Endothelial cell of umbilical vein (primary cell): ENCODE measurements around the gene OR10G2. TPM values are rescaled to one million over a fixed set of nuclear protein-coding genes. Genes with fewer than 3 reads are reported as not detected.

Experiments used
- BruUV-seq: library from RNA; stranded (reverse); fragments of 400-500 nt; replicated peaks from 2 replicates; lab custom pipeline; 2021; lab: Mats Ljungman, UMichigan
- CTCF ChIA-PET: fragments of 300-600, 350-600 bp; sonication (Branson Sonifier 250); formaldehyde crosslinking; loops from one replicate; lab custom pipeline; 2021; ENCODE audit warnings: antibody characterized with exemption, inconsistent platforms; lab: Charles Lee
- POLR2A ChIA-PET: fragments of 300-600, 350-600 bp; sonication (Branson Sonifier 250); formaldehyde crosslinking; loops from one replicate; lab custom pipeline; 2021; ENCODE audit warnings: antibody characterized with exemption, inconsistent platforms; lab: Charles Lee
- DNase-seq: peaks from one replicate; pipeline ENCODE4 v3.0.0-alpha.2; 2011; ENCODE audit warnings: low read depth, low spot score
- FAIRE-seq: peaks from 2 replicates; lab custom pipeline; 2011; peaks lifted over from hg19 to GRCh38; lab: Jason Lieb, UNC
- H2AFZ ChIP-seq: 2 replicates; pipeline ENCODE4 v1.6.0; 2012; ENCODE audit warnings: low read depth, low read length, control low read depth, inconsistent platforms
- H3K27ac ChIP-seq: 2 replicates; pipeline ENCODE4 v1.5.1; 2011; ENCODE audit warnings: low read depth, mild to moderate bottlenecking, control low read depth, low read length, moderate library complexity; ENCODE audit not compliant: insufficient read depth
- H3K27me3 ChIP-seq, 2 experiments: 2 replicates each; pipeline versions ENCODE4 v1.6.0 to v1.6.1; 2011; ENCODE audit warnings: low read length in 2 of 2, mixed read lengths in 1 of 2; ENCODE audit not compliant: control insufficient read depth in 2 of 2, insufficient read depth in 2 of 2
- H3K36me3 ChIP-seq, 2 experiments: 2 replicates in 1 of 2; 3 replicates in 1 of 2; pipeline ENCODE4 v1.5.1; 2011; ENCODE audit warnings: low read length in 2 of 2, mild to moderate bottlenecking in 1 of 2, moderate library complexity in 1 of 2; ENCODE audit not compliant: control insufficient read depth in 2 of 2, insufficient read depth in 2 of 2; ENCODE audit errors: extremely low read depth in 1 of 2
- H3K4me1 ChIP-seq: 3 replicates; pipeline ENCODE4 v1.5.1; 2011; ENCODE audit warnings: mild to moderate bottlenecking, low read length; ENCODE audit not compliant: control insufficient read depth, insufficient read depth; ENCODE audit errors: extremely low read depth
- H3K4me2 ChIP-seq: 2 replicates; pipeline ENCODE4 v1.6.1; 2011; ENCODE audit warnings: low read length, control low read depth, mixed read lengths; ENCODE audit not compliant: insufficient read depth
- H3K4me3 ChIP-seq, 3 experiments: fragments of 200-600 bp in 1 of 3; sonication (generic), shearing (Covaris generic) in 1 of 3; replicated peaks in 1 of 3; 2 replicates each; pipeline ENCODE4 v1.5.1; 2011 to 2016; ENCODE audit warnings: control low read depth in 3 of 3, low read length in 3 of 3, mild to moderate bottlenecking in 2 of 3, inconsistent platforms in 1 of 3, low read depth in 1 of 3, moderate library complexity in 1 of 3; ENCODE audit not compliant: insufficient read depth in 1 of 3
- H3K79me2 ChIP-seq: 2 replicates; pipeline ENCODE4 v1.6.0; 2012; ENCODE audit warnings: low read length, inconsistent platforms; ENCODE audit not compliant: control insufficient read depth, insufficient read depth
- H3K9ac ChIP-seq: replicated peaks from 2 replicates; pipeline ENCODE3; 2011; ENCODE audit warnings: low read length, control low read depth; ENCODE audit not compliant: insufficient read depth; ENCODE audit errors: extremely low read depth
- H3K9me1 ChIP-seq: replicated peaks from 3 replicates; pipeline ENCODE4 v1.6.0; 2011; ENCODE audit warnings: mild to moderate bottlenecking, low read length; ENCODE audit not compliant: control insufficient read depth, insufficient read depth; ENCODE audit errors: extremely low read depth
- H3K9me3 ChIP-seq: replicated peaks from 2 replicates; pipeline ENCODE4 v1.5.1; 2012; ENCODE audit warnings: low read length, inconsistent platforms; ENCODE audit not compliant: control insufficient read depth, insufficient read depth
- H4K20me1 ChIP-seq: replicated peaks from 2 replicates; pipeline ENCODE3; 2011; ENCODE audit warnings: mild to moderate bottlenecking, low read length; ENCODE audit not compliant: control insufficient read depth, insufficient read depth; ENCODE audit errors: extremely low read depth
- CTCF ChIP-seq, 2 donors: IDR thresholded peaks; 1 replicate in 1 of 2; 2 replicates in 1 of 2; pipeline ENCODE4 v1.5.1; 2011; ENCODE audit warnings: low read length in 2 of 2, mild to moderate bottlenecking in 2 of 2, moderate library complexity in 2 of 2, control low read depth in 1 of 2, inconsistent platforms in 1 of 2, low read depth in 1 of 2; ENCODE audit not compliant: insufficient read depth in 1 of 2; ENCODE audit errors: extremely low read depth in 1 of 2
- GATA2 ChIP-seq: IDR thresholded peaks from 2 replicates; pipeline ENCODE4 v1.7.0; 2011; ENCODE audit warnings: low read depth, mild to moderate bottlenecking, moderate library complexity, mixed read lengths, low read length; ENCODE audit not compliant: insufficient read length, insufficient read depth
- JUN ChIP-seq: IDR thresholded peaks from 2 replicates; pipeline ENCODE4 v1.6.1; 2011; ENCODE audit warnings: borderline replicate concordance, low read depth; ENCODE audit not compliant: insufficient read length, insufficient read depth
- POLR2A ChIP-seq: IDR thresholded peaks from 2 replicates; pipeline ENCODE4 v1.6.1; 2012; ENCODE audit warnings: low read depth, mild to moderate bottlenecking, control low read depth, low read length
- dilution Hi-C: fragments of 300-500 bp; cut with MboI; formaldehyde crosslinking; loops from one replicate; pipeline ENCODE4 v1.15.0; 2019; ENCODE audit warnings: low sequenced_read_pairs; ENCODE audit not compliant: extremely low pct_ligation_motif_present
- intact Hi-C: fragments of 100-400 bp; cut with micrococcal nuclease; formaldehyde crosslinking; loops from one replicate; pipeline ENCODE4 v1.10.0; 2022
- polyA plus RNA-seq, 4 experiments: library from polyadenylated mRNA; depleted of rRNA in 3 of 4; stranded (reverse) in 3 of 4; unstranded in 1 of 4; fragments of >200 nt; gene quantifications; 2 replicates each; pipeline versions ENCODE4 v1.2.1 to v1.2.3, GENCODE V29; 2011 to 2012; ENCODE audit warnings: missing spikeins in 1 of 4
- total RNA-seq: library from RNA; stranded (reverse); gene quantifications from 2 replicates; pipeline ENCODE4 v1.2.3, GENCODE V29; 2021

The OR10G2 gene
- total and polyA plus RNA-seq, 2 donors (not counting 3 experiments of a cell fraction or from before 2014, with no cell fraction given): not detected

- POLR2A ChIA-PET: no interaction called here
These were observed 17.6 kb upstream of the OR10G2 start for GRCh38 chr14:21652209-21652808.

GRCh38 chr14:21647380-21647779 lies 12.6 kb upstream of the OR10G2 start:
- Histone ChIP-seq H3K36me3 (no peaks in the 10 kb centered on the region), H3K27me3 (no peaks in the 10 kb centered on the region), H4K20me1 (no peaks in the 10 kb centered on the region), H3K9me3 (no peaks in the 10 kb centered on the region), H3K4me2 (no peak overlapping the region), H2AFZ (no peak overlapping the region), H3K79me2 (no peaks in the 10 kb centered on the region), H3K4me1 (peaks cover 3% of the 10 kb centered on the region), H3K4me3 (no peak overlapping the region), H3K27ac (no peak overlapping the region), H3K9me1 (no peaks in the 10 kb centered on the region), H3K9ac (no peak overlapping the region)
- no peak for TF ChIP-seq GATA2
- no peak for TF ChIP-seq CTCF (IDR thresholded peaks at IDR 0.05; ENCODE audit: extremely low read depth in 1 of 2, insufficient read depth in 1 of 2, low read depth in 1 of 2, low read length in 2 of 2)
- TF ChIP-seq POLR2A: no peak
- no peak for TF ChIP-seq JUN
- FAIRE-seq (no peak), DNase-seq (peak; percentile 35)
- dilution Hi-C loops: no loop called here
- BruUV-seq: no TSS peak
- POLR2A ChIA-PET: no interaction called here
- intact Hi-C loops: loop anchor here (10.0 kb wide), 1 partner anchor 67 kb away; no protein-coding TSS in a partner anchor
- CTCF ChIA-PET: interaction anchor here (0.6 kb wide), 1 partner anchor 464 kb away, joined by 3 read pairs; no protein-coding TSS in a partner anchor

More at GRCh38 chr14:21652209-21652808, 17.6 kb upstream of the OR10G2 start:
- Histone ChIP-seq H2AFZ (no peak overlapping the region), H3K9ac (no peak overlapping the region), H3K4me3 (no peak overlapping the region), H3K79me2 (no peaks in the 10 kb centered on the region), H4K20me1 (no peaks in the 10 kb centered on the region), H3K4me1 (peaks cover 3% of the 10 kb centered on the region), H3K4me2 (no peak overlapping the region), H3K9me1 (no peaks in the 10 kb centered on the region), H3K9me3 (no peaks in the 10 kb centered on the region), H3K36me3 (no peaks in the 10 kb centered on the region), H3K27me3 (no peaks in the 10 kb centered on the region), H3K27ac (no peak overlapping the region)
- intact Hi-C loops (no loop called here), dilution Hi-C loops (no loop called here)
- BruUV-seq: no TSS peak
- TF ChIP-seq CTCF (IDR thresholded peaks at IDR 0.05; ENCODE audit: extremely low read depth in 1 of 2, insufficient read depth in 1 of 2, low read depth in 1 of 2, low read length in 2 of 2): no peak
- CTCF ChIA-PET: no interaction called here
- DNase-seq (peak; percentile 6), FAIRE-seq (no peak)
